ENCODE data around the gene SPHK1.

- TF ChIP-seq NFIC (IDR thresholded peaks at IDR 0.05), result no peak
- no peak for TF ChIP-seq YY1 (IDR thresholded peaks at IDR 0.05; ENCODE audit: low read depth)
- TF ChIP-seq RAD21 (IDR thresholded peaks at IDR 0.05; ENCODE audit: low read depth), result no peak
- TF ChIP-seq EGR1 (IDR thresholded peaks at IDR 0.05), result no peak
- TF ChIP-seq TCF12 (IDR thresholded peaks at IDR 0.05; ENCODE audit: low read depth), result no peak
- TF ChIP-seq TAF1 (IDR thresholded peaks at IDR 0.05; ENCODE audit: low read depth), result no peak
- TF ChIP-seq, protein P1, sequence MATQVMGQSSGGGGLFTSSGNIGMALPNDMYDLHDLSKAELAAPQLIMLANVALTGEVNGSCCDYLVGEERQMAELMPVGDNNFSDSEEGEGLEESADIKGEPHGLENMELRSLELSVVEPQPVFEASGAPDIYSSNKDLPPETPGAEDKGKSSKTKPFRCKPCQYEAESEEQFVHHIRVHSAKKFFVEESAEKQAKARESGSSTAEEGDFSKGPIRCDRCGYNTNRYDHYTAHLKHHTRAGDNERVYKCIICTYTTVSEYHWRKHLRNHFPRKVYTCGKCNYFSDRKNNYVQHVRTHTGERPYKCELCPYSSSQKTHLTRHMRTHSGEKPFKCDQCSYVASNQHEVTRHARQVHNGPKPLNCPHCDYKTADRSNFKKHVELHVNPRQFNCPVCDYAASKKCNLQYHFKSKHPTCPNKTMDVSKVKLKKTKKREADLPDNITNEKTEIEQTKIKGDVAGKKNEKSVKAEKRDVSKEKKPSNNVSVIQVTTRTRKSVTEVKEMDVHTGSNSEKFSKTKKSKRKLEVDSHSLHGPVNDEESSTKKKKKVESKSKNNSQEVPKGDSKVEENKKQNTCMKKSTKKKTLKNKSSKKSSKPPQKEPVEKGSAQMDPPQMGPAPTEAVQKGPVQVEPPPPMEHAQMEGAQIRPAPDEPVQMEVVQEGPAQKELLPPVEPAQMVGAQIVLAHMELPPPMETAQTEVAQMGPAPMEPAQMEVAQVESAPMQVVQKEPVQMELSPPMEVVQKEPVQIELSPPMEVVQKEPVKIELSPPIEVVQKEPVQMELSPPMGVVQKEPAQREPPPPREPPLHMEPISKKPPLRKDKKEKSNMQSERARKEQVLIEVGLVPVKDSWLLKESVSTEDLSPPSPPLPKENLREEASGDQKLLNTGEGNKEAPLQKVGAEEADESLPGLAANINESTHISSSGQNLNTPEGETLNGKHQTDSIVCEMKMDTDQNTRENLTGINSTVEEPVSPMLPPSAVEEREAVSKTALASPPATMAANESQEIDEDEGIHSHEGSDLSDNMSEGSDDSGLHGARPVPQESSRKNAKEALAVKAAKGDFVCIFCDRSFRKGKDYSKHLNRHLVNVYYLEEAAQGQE (IDR thresholded peaks at IDR 0.05; ENCODE audit: low read depth), result no peak
- no peak for TF ChIP-seq CEBPB (IDR thresholded peaks at IDR 0.05)
- no peak for TF ChIP-seq EP300 (IDR thresholded peaks at IDR 0.05; ENCODE audit: borderline replicate concordance)
- TF ChIP-seq, protein P2, sequence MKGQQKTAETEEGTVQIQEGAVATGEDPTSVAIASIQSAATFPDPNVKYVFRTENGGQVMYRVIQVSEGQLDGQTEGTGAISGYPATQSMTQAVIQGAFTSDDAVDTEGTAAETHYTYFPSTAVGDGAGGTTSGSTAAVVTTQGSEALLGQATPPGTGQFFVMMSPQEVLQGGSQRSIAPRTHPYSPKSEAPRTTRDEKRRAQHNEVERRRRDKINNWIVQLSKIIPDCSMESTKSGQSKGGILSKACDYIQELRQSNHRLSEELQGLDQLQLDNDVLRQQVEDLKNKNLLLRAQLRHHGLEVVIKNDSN (IDR thresholded peaks at IDR 0.05), result no peak
- TF ChIP-seq ZBTB7A (IDR thresholded peaks at IDR 0.05; ENCODE audit: low read depth), result no peak
Measured at GRCh38 chr17:76388966-76389888, 4.8 kb downstream of the SPHK1 start.

Data from Ishikawa (cell line).